ENCODE data around the gene CLPTM1L. TPM values are rescaled to one million over a fixed set of nuclear protein-coding genes. Genes with fewer than 3 reads are reported as not detected.

The CLPTM1L gene
- total RNA-seq, 1 experiment from 2014 or later: 83.2 TPM

DNA sequence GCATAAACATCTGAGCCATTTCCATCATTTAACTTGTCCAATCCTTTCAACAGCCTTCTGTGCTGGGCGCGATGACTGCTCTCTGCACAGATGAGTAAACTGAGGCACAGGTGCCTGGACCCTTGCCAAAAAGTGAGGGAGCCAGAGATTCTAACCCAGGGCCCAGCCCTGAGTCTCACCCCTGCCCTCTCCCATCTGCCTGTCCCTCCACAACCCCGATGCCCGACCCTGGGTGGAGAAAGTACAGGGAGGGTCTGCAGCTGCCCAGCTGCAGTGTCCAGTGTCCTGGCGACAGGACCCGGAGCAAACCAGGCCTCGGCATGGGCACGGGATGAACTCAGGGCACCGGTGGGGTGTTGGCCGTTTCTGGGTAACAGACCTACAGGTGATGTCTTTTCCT, 39.6 kb upstream of the CLPTM1L start:
- H3K4me3 ChIP-seq: no peak overlapping the region
- no peaks in the 10 kb centered on the region for H3K36me3 ChIP-seq
- no peak for DNase-seq
- no peak overlapping the region for H3K27ac ChIP-seq
- no peaks in the 10 kb centered on the region for H3K4me1 ChIP-seq
- no peaks in the 10 kb centered on the region for H3K27me3 ChIP-seq
- H3K9me3 ChIP-seq (replicated peaks): no peaks in the 10 kb centered on the region

DNA sequence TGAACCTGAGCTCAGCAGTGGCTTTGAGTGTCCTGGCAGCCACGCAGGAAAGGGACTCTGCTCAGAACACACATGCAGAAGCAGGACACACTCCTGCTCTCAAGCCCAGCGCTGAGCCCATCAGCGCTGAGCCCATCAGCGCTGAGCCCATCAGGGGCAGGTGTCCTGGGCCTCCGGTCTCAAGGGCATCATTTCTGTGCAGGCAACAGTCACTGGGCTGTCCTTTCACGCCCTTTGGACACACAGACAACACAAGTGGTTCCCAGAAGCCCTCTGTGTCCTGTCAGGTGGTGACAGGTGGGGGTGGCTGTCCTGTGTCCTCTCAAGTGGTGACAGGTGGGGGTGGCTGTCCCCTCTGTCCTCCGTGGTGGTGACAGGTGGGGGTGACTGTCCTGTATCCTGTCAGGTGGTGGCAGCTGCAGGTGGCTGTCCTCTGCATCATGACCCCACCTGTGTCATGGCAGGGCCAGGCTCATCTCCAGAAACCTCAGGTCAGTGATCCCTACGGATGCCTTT, 39.0 kb upstream of the CLPTM1L start:
- H3K4me1 ChIP-seq: no peaks in the 10 kb centered on the region
- no peak overlapping the region for H3K27ac ChIP-seq
- no peaks in the 10 kb centered on the region for H3K9me3 ChIP-seq (replicated peaks)
- no peaks in the 10 kb centered on the region for H3K27me3 ChIP-seq
- no peak for DNase-seq
- H3K4me3 ChIP-seq: no peak overlapping the region
- no peaks in the 10 kb centered on the region for H3K36me3 ChIP-seq

DNA sequence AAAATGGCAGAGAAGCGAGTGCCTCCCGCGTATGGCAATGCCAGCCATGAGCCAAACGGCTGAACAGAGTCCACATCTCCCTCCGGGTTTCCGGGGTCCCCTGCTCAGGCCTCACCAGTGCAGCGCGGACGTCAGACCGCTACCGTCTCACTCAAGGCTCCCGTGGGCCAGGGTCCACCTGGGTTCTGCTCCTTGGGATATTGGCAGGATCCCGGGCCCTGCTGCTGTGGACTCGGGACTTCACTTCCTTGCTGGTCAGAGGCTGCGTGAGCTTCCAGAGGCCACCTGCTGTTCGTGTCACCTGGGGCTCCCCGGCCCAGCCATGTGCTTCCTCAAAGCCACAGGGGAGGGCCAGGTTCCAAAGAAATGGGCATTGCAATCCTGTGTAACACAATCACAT, 38.4 kb upstream of the CLPTM1L start:
- Histone ChIP-seq H3K4me1 (no peaks in the 10 kb centered on the region), H3K9me3 (replicated peaks) (no peaks in the 10 kb centered on the region), H3K4me3 (no peak overlapping the region), H3K36me3 (no peaks in the 10 kb centered on the region), H3K27ac (no peak overlapping the region), H3K27me3 (no peaks in the 10 kb centered on the region)
- no peak for DNase-seq

DNA sequence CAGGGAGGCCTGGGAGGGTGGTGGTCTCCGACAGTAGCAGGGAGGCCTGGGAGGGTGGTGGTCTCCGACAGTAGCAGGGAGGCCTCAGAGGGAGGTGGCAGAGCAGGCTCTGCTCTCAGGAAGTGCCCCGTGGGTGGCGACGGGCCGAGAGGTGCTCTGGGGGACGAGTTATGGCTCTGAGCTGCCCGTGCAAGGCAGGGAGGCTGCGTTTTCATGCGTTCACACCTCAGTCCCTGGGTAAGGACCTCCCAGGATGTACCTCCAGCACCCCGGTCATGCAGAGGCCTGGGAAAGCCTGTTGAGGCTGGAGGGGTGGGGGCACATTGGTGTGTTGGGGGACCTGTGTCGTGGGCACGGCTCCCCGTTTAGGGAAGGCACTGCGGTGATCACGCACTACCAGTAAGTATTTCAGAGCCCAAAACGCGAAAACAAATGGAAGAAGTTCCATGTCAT, 37.4 kb upstream of the CLPTM1L start:
- Histone ChIP-seq H3K9me3 (replicated peaks) (no peaks in the 10 kb centered on the region), H3K27ac (no peak overlapping the region), H3K4me1 (no peaks in the 10 kb centered on the region), H3K4me3 (no peak overlapping the region), H3K27me3 (no peaks in the 10 kb centered on the region), H3K36me3 (no peaks in the 10 kb centered on the region)
- no peak for DNase-seq

DNA sequence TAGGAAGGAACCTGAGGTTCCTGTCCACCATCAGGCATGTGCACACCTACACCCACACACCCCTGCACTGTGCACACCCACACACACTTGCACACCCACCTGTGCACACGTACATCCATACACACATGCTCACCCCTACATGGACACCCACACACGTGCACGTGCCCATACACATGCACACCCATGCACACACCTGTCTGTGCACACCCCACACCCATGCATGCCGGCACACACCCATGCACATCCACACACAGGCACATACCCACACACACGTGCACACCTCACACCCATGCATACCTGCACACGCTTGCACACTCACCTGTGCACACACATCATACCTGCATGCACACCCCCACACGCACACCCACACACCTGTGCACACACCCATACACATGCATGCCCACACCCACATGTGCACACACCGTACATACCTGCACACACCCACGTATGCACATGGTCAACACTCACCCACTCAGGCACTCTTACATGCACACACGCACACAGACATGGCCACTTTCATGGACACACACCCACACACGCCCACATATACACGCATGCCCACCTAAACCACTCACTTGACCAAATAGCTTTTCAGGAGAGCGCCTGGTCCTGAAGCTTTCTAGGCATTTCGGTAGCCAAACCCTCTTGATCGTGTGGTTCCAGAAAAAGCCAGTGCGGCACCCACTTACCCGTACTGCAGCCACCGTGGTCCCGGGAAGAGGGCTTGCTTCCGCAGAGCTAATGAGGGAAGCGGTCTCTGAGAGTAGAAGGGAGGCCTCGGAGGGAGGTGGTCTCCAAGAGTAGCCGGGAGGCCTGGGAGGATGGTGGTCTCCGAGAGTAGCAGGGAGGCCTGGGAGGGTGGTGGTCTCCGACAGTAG, 36.7 kb upstream of the CLPTM1L start:
- H3K27me3 ChIP-seq: no peaks in the 10 kb centered on the region
- no peaks in the 10 kb centered on the region for H3K36me3 ChIP-seq
- no peak for DNase-seq
- H3K4me3 ChIP-seq: no peak overlapping the region
- no peaks in the 10 kb centered on the region for H3K4me1 ChIP-seq
- H3K27ac ChIP-seq: no peak overlapping the region
- H3K9me3 ChIP-seq (replicated peaks): no peaks in the 10 kb centered on the region

DNA sequence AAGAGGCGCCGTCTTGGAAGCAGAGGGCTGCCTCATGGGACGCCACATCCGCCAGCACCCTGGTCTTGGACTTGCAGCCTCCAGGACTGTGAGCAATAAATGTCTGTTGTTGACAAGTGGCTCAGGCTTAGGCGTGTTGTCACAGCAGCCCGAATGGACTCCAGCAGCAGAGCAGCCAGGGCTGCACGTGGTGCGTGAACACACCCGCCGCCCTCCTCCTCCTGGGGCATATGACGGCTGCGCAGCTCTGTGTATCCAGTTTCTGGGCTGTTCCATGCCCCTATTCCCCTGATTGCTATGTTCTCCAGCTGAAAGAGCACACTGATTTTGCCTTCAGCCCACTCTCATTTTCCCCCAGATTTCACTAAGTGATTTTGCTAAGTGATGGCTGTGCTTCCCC, 36.0 kb upstream of the CLPTM1L start:
- H3K9me3 ChIP-seq (replicated peaks): no peaks in the 10 kb centered on the region
- DNase-seq: no peak
- H3K27ac ChIP-seq: no peak overlapping the region
- no peak overlapping the region for H3K4me3 ChIP-seq
- H3K4me1 ChIP-seq: no peaks in the 10 kb centered on the region
- H3K36me3 ChIP-seq: no peaks in the 10 kb centered on the region
- no peaks in the 10 kb centered on the region for H3K27me3 ChIP-seq

DNA sequence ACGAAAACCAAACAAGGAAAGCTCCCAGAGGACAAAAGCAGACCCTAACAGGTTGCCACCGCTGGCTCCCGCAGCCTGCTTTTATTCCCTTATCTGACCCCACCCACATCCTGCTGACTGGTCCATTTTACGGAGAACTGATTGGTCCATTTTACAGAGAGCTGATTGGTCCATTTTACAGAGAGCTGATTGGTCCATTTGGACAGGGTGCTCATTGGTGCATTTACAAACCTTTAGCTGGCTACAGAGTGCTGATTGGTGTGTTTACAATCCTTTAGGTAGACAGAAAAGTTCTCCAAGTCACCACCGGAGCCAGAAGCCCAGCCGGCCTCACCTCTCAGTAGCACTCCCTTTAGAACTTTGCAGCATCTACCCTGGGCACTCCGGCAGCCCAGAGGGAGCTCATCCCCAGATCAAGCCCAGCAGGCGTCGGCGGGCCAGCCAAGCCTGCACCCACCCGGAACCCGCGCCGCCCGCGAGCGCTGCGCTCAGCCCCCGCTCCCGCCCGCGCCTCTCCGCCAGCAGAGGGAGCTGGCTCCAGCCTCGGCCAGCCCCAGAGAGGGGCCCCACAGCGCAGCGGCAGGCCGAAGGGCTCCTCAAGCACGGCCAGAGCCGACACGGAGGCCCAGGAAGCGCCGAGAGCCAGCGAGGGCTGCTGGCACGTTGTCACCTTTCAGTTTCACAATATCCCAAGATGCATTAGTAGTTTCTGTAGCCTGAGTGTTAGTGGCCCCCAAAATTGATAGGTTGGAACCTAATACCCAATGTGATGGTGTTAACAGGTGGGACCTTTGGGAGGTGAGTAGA, 35.3 kb upstream of the CLPTM1L start:
- H3K27me3 ChIP-seq: no peaks in the 10 kb centered on the region
- H3K4me1 ChIP-seq: no peaks in the 10 kb centered on the region
- no peak overlapping the region for H3K4me3 ChIP-seq
- H3K9me3 ChIP-seq (replicated peaks): no peaks in the 10 kb centered on the region
- no peaks in the 10 kb centered on the region for H3K36me3 ChIP-seq
- no peak overlapping the region for H3K27ac ChIP-seq
- DNase-seq: no peak

DNA sequence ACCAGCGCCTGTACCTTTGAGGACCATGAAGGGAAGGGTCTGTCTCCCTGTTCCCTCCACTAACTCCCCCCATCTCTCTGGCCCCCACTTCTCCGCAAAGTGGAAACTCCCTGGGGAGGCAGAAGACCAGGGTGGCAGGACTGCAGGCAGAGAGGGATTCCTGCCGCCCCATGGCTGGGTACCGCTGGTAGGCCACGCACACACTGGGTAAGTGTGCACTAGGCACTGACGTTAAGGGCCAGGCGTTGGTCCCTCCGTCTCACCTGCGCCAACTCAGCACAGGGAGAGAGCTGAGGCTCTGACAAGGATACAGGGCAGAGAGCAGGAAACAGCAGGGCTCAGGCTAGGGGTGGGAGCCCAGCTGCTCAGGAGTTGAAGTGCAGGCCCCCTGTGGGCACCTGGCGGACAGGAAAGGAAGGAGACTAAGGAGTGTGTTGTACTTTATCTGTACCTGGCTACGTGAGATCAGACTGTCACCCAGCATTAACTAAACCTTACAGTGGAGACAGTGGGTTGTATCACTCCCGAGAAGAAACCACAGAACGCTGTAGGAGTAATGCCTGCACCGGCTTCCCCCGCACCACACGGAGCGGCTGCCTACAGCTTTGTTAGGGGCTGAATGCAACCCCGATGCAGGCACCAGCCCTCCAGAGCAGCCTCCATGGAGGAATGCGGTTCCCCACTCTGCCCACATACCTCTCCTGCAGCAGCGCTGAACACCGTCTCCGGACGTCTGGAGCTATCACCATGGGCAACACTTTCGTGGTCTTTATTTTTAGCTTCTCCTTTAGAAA, 34.2 kb upstream of the CLPTM1L start:
- H3K27me3 ChIP-seq: no peaks in the 10 kb centered on the region
- no peak for DNase-seq
- no peak overlapping the region for H3K27ac ChIP-seq
- H3K9me3 ChIP-seq (replicated peaks): no peaks in the 10 kb centered on the region
- no peaks in the 10 kb centered on the region for H3K4me1 ChIP-seq
- no peak overlapping the region for H3K4me3 ChIP-seq
- H3K36me3 ChIP-seq: no peaks in the 10 kb centered on the region

DNA sequence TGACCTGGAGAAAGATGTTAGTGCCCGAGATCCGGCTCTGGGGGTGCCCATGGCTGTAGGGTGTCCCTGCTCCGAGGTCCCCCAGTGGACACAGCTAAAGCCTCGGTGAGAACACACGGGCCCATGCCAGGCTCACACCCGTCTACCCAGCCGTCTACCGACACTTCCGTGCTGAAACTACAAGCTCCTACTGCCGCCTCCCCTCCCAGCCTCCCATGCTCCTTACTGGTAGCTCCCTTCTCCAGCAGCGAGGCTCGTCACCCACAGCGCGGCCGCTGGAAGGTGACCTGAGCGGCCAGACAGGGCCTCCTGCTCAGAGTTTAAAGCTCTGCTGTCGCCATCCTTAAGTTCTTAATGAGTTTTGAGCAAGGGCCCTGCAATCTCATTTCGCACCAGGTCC, 33.2 kb upstream of the CLPTM1L start:
- Histone ChIP-seq H3K4me1 (no peaks in the 10 kb centered on the region), H3K36me3 (no peaks in the 10 kb centered on the region), H3K9me3 (replicated peaks) (no peaks in the 10 kb centered on the region), H3K27me3 (no peaks in the 10 kb centered on the region), H3K27ac (no peak overlapping the region), H3K4me3 (no peak overlapping the region)
- no peak for DNase-seq

DNA sequence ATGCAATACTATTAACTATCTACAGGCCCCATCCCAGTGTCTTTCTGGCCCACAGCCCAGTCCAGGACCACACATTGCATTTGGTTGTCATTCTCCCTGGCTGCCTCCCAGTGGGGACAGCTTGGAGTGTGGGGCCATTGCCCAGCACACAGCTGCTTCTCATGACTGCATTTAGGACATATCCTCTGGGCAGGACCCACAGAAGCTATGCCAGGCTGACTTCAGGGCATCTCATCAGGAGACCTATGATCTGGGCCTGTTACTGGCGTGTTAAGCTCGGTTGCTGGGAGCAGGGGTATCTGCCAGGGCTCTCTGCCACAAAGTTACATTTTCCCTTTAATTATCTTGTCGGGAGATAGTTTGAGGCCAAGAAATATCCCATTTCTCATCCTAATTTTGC, 32.1 kb upstream of the CLPTM1L start:
- Histone ChIP-seq H3K4me3 (no peak overlapping the region), H3K4me1 (no peaks in the 10 kb centered on the region), H3K27me3 (no peaks in the 10 kb centered on the region), H3K9me3 (replicated peaks) (no peaks in the 10 kb centered on the region), H3K27ac (no peak overlapping the region), H3K36me3 (no peaks in the 10 kb centered on the region)
- DNase-seq: peak in 1 of 2 experiments; percentile 1

DNA sequence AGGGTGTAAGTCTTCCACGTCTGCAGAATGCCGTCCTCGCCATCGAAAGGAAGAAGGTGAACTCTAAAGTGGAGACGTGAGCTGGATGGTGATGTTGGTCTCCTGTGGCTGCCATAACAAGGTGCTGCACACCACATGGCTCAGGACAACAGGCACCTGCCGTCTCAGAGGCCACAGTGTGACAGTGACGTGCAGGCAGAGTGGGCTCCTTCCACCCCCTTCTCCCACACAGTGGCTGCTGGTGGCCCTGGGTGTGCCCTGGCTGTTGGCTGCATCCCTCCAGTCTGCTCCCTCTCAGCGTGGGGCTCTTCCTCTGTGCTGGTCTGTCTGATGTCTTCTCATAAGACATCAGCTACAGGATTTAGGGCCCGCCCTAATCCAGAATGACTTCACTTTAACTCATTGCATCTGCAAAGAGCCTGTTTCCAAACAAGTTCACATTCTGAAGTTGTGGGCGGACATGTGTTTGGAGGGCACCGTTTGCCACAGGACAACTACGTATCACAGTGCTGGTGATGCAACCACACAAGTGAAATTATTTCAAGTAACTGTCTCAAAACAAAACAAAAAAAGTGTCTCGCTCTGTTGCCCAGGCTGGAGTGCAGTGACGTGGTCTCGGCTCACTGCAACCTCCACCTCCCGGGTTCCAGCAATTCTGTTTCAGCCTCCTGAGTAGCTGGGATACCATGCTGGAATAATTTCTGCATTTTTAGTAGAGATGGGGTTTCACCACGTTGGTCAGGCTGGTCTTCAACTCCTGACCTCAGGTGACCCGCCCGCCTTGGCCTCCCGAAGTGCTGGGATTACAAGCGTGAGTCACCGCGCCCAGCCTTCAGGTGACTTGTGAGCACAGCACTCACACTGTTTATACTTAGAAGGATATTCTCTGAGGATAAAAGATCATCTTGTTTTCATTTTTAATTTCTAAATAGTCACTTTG, 31.2 kb upstream of the CLPTM1L start:
- Histone ChIP-seq H3K9me3 (replicated peaks) (no peaks in the 10 kb centered on the region), H3K4me3 (no peak overlapping the region), H3K27me3 (no peaks in the 10 kb centered on the region), H3K27ac (no peak overlapping the region), H3K4me1 (no peaks in the 10 kb centered on the region), H3K36me3 (no peaks in the 10 kb centered on the region)
- no peak for DNase-seq

DNA sequence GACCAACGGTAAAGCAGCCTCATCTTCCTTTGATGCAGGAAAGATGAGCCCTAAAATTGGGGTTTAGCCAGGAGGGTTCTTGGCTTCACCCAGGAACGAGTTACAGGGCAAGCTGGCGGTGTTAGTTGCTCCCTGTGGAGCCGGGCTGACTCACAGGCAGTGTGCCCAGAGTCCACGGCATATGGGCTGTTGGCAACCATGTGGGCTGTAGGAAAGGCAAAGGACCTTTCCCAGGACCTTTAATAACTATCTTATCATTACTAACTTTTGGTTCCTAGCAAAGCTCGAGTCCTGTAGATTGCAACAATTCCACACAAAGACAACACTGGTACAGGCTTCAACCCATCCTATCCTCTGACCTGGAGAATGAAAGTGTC, 29.8 kb upstream of the CLPTM1L start:
- Histone ChIP-seq H3K9me3 (replicated peaks) (no peaks in the 10 kb centered on the region), H3K4me3 (no peak overlapping the region), H3K4me1 (no peaks in the 10 kb centered on the region), H3K27ac (no peak overlapping the region), H3K27me3 (no peaks in the 10 kb centered on the region), H3K36me3 (no peaks in the 10 kb centered on the region)
- DNase-seq: no peak

DNA sequence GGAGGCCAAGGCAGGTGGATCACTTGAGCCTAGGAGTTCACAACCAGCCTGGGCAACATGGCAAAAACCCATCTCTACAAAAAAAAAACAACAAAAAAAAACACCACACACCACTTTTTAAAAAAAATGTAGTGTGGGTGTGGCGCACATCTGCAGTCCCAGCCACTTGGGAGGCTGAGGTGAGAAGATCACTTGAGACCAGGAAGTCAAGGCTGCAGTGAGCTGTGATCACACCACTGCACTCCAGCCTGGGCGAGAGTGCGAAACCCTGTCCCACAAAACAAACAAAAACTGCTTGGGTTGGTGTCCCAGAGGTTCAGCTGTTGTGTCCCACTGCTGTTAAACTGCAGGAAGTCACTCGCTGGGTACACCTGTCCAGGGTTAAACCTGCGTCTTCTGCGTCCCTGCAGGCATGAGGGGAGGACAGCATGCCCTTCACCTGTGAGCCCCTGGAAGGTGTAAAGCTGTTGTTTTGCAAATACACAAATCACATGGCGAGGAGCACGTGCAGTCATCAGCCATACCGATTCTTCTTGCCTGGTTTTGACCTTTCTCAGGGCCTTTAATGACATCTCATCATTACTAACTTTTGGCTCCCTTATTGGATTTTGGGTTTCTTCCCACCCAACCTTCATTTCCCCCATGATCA, 29.3 kb upstream of the CLPTM1L start:
- H3K36me3 ChIP-seq: no peaks in the 10 kb centered on the region
- H3K4me3 ChIP-seq: no peak overlapping the region
- DNase-seq: no peak
- H3K9me3 ChIP-seq (replicated peaks): no peaks in the 10 kb centered on the region
- H3K27ac ChIP-seq: no peak overlapping the region
- no peaks in the 10 kb centered on the region for H3K4me1 ChIP-seq
- H3K27me3 ChIP-seq: no peaks in the 10 kb centered on the region
